SK-N-SH treated with all-trans-retinoic acid at 6 μM for 48 hours (cell line): Measurements from ENCODE around the gene CALN1.
"Not testable (repeated sequence)": the region's sequence is repeated elsewhere in the genome, so short reads cannot be mapped to it uniquely, and the experiment has no call there.

Experiments used
- ATAC-seq: fragments of 200-7000 bp; cut with Tn5 transposase; 3 replicates; pipeline ENCODE4 v1.9.1; 2020; ENCODE audit warnings: mild to moderate bottlenecking, moderate library complexity
- ARNTL ChIP-seq: fragments of 450-650 bp; formaldehyde crosslinking; IDR thresholded peaks from 2 replicates; pipeline ENCODE4 v1.5.0; 2020; ENCODE audit warnings: low read depth, mild to moderate bottlenecking, moderate library complexity, borderline replicate concordance
- BACH2 ChIP-seq: fragments of 250-450 bp; sonication (Bioruptor Pico); IDR thresholded peaks from 2 replicates; pipeline ENCODE4 v1.9.0; 2021; ENCODE audit warnings: mild to moderate bottlenecking, borderline replicate concordance
- CREB5 ChIP-seq: fragments of 250-450 bp; sonication (Bioruptor Pico); IDR thresholded peaks from 2 replicates; pipeline ENCODE4 v1.5.1; 2020; ENCODE audit warnings: low read depth, mild to moderate bottlenecking, moderate library complexity
- CSDC2 ChIP-seq: fragments of 250-450 bp; sonication (Bioruptor Pico); IDR thresholded peaks from 2 replicates; pipeline ENCODE4 v1.5.0; 2020; ENCODE audit warnings: mild to moderate bottlenecking, moderate library complexity
- ESRRG ChIP-seq: fragments of 250-450 bp; sonication (Bioruptor Pico); IDR thresholded peaks from 2 replicates; pipeline ENCODE4 v1.6.1; 2021; ENCODE audit warnings: mild to moderate bottlenecking
- GLIS3 ChIP-seq: fragments of 250-450 bp; sonication (Bioruptor Pico); IDR thresholded peaks from 2 replicates; pipeline ENCODE4 v1.5.0; 2020; ENCODE audit warnings: mild to moderate bottlenecking, moderate library complexity
- ISL1 ChIP-seq: fragments of 250-450 bp; sonication (Bioruptor Pico); IDR thresholded peaks from 2 replicates; pipeline ENCODE4 v2.1.2; 2022; ENCODE audit warnings: mild to moderate bottlenecking, moderate library complexity
- OSR1 ChIP-seq: fragments of 250-450 bp; sonication (Bioruptor Pico); IDR thresholded peaks from 2 replicates; pipeline ENCODE4 v1.8.0; 2022; ENCODE audit warnings: moderate library complexity, mild to moderate bottlenecking, inconsistent platforms
- PATZ1 ChIP-seq: fragments of 250-450 bp; sonication (Bioruptor Pico); IDR thresholded peaks from 2 replicates; pipeline ENCODE4 v1.8.0; 2020; ENCODE audit warnings: mild to moderate bottlenecking, moderate library complexity, borderline replicate concordance
- POU6F1 ChIP-seq: fragments of 250-450 bp; sonication (Bioruptor Pico); IDR thresholded peaks from 2 replicates; pipeline ENCODE4 v1.8.0; 2021; ENCODE audit warnings: low read depth, mild to moderate bottlenecking, moderate library complexity, borderline replicate concordance
- PPARA ChIP-seq: fragments of 250-450 bp; sonication (Bioruptor Pico); IDR thresholded peaks from 2 replicates; pipeline ENCODE4 v1.5.0; 2020; ENCODE audit warnings: mild to moderate bottlenecking, borderline replicate concordance
- RARB ChIP-seq: fragments of 250-450 bp; sonication (Bioruptor Pico); IDR thresholded peaks from 2 replicates; pipeline ENCODE4 v1.8.0; 2021; ENCODE audit warnings: mild to moderate bottlenecking, moderate library complexity
- TCF4 ChIP-seq: fragments of 250-450 bp; sonication (Bioruptor Pico); IDR thresholded peaks from 2 replicates; pipeline ENCODE4 v1.8.0; 2021; ENCODE audit warnings: mild to moderate bottlenecking, moderate library complexity, borderline replicate concordance
- TOX ChIP-seq: fragments of 250-450 bp; sonication (Bioruptor Pico); IDR thresholded peaks from 2 replicates; pipeline ENCODE4 v1.8.0; 2021; ENCODE audit warnings: mild to moderate bottlenecking, moderate library complexity, borderline replicate concordance
- TSHZ2 ChIP-seq: fragments of 250-450 bp; sonication (Bioruptor Pico); IDR thresholded peaks from 2 replicates; pipeline ENCODE4 v1.5.0; 2020; ENCODE audit warnings: mild to moderate bottlenecking, moderate library complexity
- ZC3H10 ChIP-seq: fragments of 250-450 bp; sonication (Bioruptor Pico); IDR thresholded peaks from 2 replicates; pipeline ENCODE4 v1.5.1; 2021; ENCODE audit warnings: mild to moderate bottlenecking, moderate library complexity
- ZFP3 ChIP-seq: fragments of 250-450 bp; sonication (Bioruptor Pico); IDR thresholded peaks from 2 replicates; pipeline ENCODE4 v1.5.0; 2020; ENCODE audit warnings: mild to moderate bottlenecking, moderate library complexity
- ZFP30 ChIP-seq: fragments of 450-650 bp; formaldehyde crosslinking; IDR thresholded peaks from 2 replicates; pipeline ENCODE4 v1.5.0; 2022; ENCODE audit warnings: mild to moderate bottlenecking, moderate library complexity
- ZNF70 ChIP-seq: fragments of 450-650 bp; formaldehyde crosslinking; IDR thresholded peaks from 2 replicates; pipeline ENCODE4 v1.5.0; 2020; ENCODE audit warnings: mild to moderate bottlenecking, moderate library complexity
- ZNF8 ChIP-seq: fragments of 450-650 bp; formaldehyde crosslinking; IDR thresholded peaks from 2 replicates; pipeline ENCODE4 v1.5.0; 2020; ENCODE audit warnings: mild to moderate bottlenecking, moderate library complexity

The CALN1 gene

GRCh38 chr7:71740174-71740560 is 672.0 kb downstream of the CALN1 start:
- no peak for ATAC-seq
- TF ChIP-seq ZNF70 (CRISPR knock-in tag) (no peak), BACH2 (CRISPR knock-in tag) (no peak), GLIS3 (CRISPR knock-in tag) (no peak), CSDC2 (CRISPR knock-in tag) (no peak), TOX (no peak), CREB5 (no peak), ZNF8 (no peak), OSR1 (CRISPR knock-in tag) (no peak), RARB (CRISPR knock-in tag) (no peak), ZFP3 (CRISPR knock-in tag) (no peak), ISL1 (CRISPR knock-in tag) (no peak), TCF4 (CRISPR knock-in tag) (no peak), PATZ1 (no peak)

GRCh38 chr7:71739520-71740173 is 672.5 kb downstream of the CALN1 start:
- ATAC-seq = no peak
- TF ChIP-seq ZFP3 (CRISPR knock-in tag) (no peak), ISL1 (CRISPR knock-in tag) (no peak), PPARA (no peak), BACH2 (CRISPR knock-in tag) (no peak), GLIS3 (CRISPR knock-in tag) (no peak)

GRCh38 chr7:71737931-71738540 is 674.1 kb downstream of the CALN1 start:
- not testable (repeated sequence) for ATAC-seq

GRCh38 chr7:71735961-71736556 is 676.1 kb downstream of the CALN1 start:
- peak; percentile 86 for ATAC-seq
- TF ChIP-seq ISL1 (CRISPR knock-in tag) (no peak), PATZ1 (no peak), POU6F1 (no peak), ZNF70 (CRISPR knock-in tag) (no peak), ESRRG (CRISPR knock-in tag) (no peak), ARNTL (CRISPR knock-in tag) (no peak), CSDC2 (CRISPR knock-in tag) (no peak), TCF4 (CRISPR knock-in tag) (no peak)

- peak; percentile 85 for ATAC-seq
- TF ChIP-seq TCF4 (CRISPR knock-in tag) (no peak), OSR1 (CRISPR knock-in tag) (no peak), ZNF8 (no peak), PPARA (no peak), GLIS3 (CRISPR knock-in tag) (no peak), TOX (no peak), ARNTL (CRISPR knock-in tag) (no peak), TSHZ2 (CRISPR knock-in tag) (no peak), ESRRG (CRISPR knock-in tag) (no peak), CREB5 (no peak), ZFP30 (CRISPR knock-in tag) (no peak), ZFP3 (CRISPR knock-in tag) (no peak), ZC3H10 (CRISPR knock-in tag) (no peak), ZNF70 (CRISPR knock-in tag) (no peak)
These were observed 678.8 kb downstream of the CALN1 start for GRCh38 chr7:71733107-71733870.
